ENCODE data around the gene ANKRD22.

GRCh38 chr10:88804083-88804812 lies 47.4 kb downstream of the ANKRD22 start:
- TF ChIP-seq, protein P1, sequence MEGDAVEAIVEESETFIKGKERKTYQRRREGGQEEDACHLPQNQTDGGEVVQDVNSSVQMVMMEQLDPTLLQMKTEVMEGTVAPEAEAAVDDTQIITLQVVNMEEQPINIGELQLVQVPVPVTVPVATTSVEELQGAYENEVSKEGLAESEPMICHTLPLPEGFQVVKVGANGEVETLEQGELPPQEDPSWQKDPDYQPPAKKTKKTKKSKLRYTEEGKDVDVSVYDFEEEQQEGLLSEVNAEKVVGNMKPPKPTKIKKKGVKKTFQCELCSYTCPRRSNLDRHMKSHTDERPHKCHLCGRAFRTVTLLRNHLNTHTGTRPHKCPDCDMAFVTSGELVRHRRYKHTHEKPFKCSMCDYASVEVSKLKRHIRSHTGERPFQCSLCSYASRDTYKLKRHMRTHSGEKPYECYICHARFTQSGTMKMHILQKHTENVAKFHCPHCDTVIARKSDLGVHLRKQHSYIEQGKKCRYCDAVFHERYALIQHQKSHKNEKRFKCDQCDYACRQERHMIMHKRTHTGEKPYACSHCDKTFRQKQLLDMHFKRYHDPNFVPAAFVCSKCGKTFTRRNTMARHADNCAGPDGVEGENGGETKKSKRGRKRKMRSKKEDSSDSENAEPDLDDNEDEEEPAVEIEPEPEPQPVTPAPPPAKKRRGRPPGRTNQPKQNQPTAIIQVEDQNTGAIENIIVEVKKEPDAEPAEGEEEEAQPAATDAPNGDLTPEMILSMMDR (IDR thresholded peaks at IDR 0.05), result no peak
- no peak for TF ChIP-seq EP300 (IDR thresholded peaks at IDR 0.05)

Data from upper lobe of left lung (tissue), 4 donors.